ENCODE results near the gene C2orf66. TPM values are rescaled to one million over a fixed set of nuclear protein-coding genes. Genes with fewer than 3 reads are reported as not detected.

The C2orf66 gene
- total RNA-seq, 1 donor from 2014 or later = 0.34 TPM

- Mint-ChIP-seq H3K27ac (ENCODE audit: unreplicated experiment) (no peak overlapping the region), H3K36me3 (ENCODE audit: unreplicated experiment) (peaks cover 9% of the 10 kb centered on the region), H3K4me1 (ENCODE audit: low read depth, unreplicated experiment) (peaks cover 3% of the 10 kb centered on the region), H3K9me3 (ENCODE audit: unreplicated experiment) (peaks cover 6% of the 10 kb centered on the region), H3K4me3 (ENCODE audit: unreplicated experiment) (no peak overlapping the region), H3K27me3 (ENCODE audit: unreplicated experiment) (peaks cover 9% of the 10 kb centered on the region)
- no peak for DNase-seq
- no peak for TF ChIP-seq CTCF (IDR thresholded peaks at IDR 0.05; ENCODE audit: partially characterized antibody, unreplicated experiment)
Observed at GRCh38 chr2:196804381-196804780, 4.8 kb downstream of the C2orf66 start.

DNA sequence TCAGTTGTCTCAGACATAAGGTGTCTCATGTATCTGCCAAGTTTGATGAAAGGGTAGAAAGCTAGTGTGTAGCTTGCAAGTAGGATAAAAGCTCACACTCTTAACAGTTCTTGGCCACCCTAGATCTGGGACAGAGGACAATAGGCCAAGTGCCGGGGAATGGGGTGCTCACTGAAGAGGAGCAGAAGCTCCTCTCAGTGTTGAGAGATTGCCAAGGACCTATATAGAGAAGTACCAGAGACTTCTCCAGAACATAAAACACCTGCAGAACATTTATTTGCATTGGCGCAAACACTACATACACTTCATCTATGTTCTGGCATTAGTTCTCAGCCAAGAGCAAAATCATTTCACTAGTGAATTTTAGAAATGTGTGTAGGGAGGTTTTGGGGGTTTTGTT, 6.8 kb downstream of the C2orf66 start:
- DNase-seq = no peak
- H3K4me3 Mint-ChIP-seq (ENCODE audit: unreplicated experiment) = no peak overlapping the region
- TF ChIP-seq CTCF (IDR thresholded peaks at IDR 0.05; ENCODE audit: partially characterized antibody, unreplicated experiment) = no peak
- H3K4me1 Mint-ChIP-seq (ENCODE audit: low read depth, unreplicated experiment) = peaks cover 3% of the 10 kb centered on the region
- peaks cover 11% of the 10 kb centered on the region for H3K9me3 Mint-ChIP-seq (ENCODE audit: unreplicated experiment)
- peaks cover 9% of the 10 kb centered on the region for H3K36me3 Mint-ChIP-seq (ENCODE audit: unreplicated experiment)
- peaks cover 9% of the 10 kb centered on the region for H3K27me3 Mint-ChIP-seq (ENCODE audit: unreplicated experiment)
- no peak overlapping the region for H3K27ac Mint-ChIP-seq (ENCODE audit: unreplicated experiment)

GRCh38 chr2:196801674-196802261, 7.4 kb downstream of the C2orf66 start:
- H3K27me3 Mint-ChIP-seq (ENCODE audit: unreplicated experiment) = peaks cover 9% of the 10 kb centered on the region
- peaks cover 3% of the 10 kb centered on the region for H3K4me1 Mint-ChIP-seq (ENCODE audit: low read depth, unreplicated experiment)
- peaks cover 11% of the 10 kb centered on the region for H3K9me3 Mint-ChIP-seq (ENCODE audit: unreplicated experiment)
- H3K36me3 Mint-ChIP-seq (ENCODE audit: unreplicated experiment) = peaks cover 9% of the 10 kb centered on the region
- DNase-seq = no peak
- no peak for TF ChIP-seq CTCF (IDR thresholded peaks at IDR 0.05; ENCODE audit: partially characterized antibody, unreplicated experiment)
- no peak overlapping the region for H3K27ac Mint-ChIP-seq (ENCODE audit: unreplicated experiment)
- no peak overlapping the region for H3K4me3 Mint-ChIP-seq (ENCODE audit: unreplicated experiment)

GRCh38 chr2:196798980-196799379, 10.2 kb downstream of the C2orf66 start:
- Mint-ChIP-seq H3K4me1 (ENCODE audit: low read depth, unreplicated experiment) (peaks cover 3% of the 10 kb centered on the region), H3K36me3 (ENCODE audit: unreplicated experiment) (peaks cover 9% of the 10 kb centered on the region), H3K27me3 (ENCODE audit: unreplicated experiment) (peaks cover 9% of the 10 kb centered on the region), H3K27ac (ENCODE audit: unreplicated experiment) (peak overlapping the region; percentile 94), H3K4me3 (ENCODE audit: unreplicated experiment) (peak overlapping the region; percentile 100), H3K9me3 (ENCODE audit: unreplicated experiment) (peaks cover 11% of the 10 kb centered on the region)
- no peak for DNase-seq
- no peak for TF ChIP-seq CTCF (IDR thresholded peaks at IDR 0.05; ENCODE audit: partially characterized antibody, unreplicated experiment)

DNA sequence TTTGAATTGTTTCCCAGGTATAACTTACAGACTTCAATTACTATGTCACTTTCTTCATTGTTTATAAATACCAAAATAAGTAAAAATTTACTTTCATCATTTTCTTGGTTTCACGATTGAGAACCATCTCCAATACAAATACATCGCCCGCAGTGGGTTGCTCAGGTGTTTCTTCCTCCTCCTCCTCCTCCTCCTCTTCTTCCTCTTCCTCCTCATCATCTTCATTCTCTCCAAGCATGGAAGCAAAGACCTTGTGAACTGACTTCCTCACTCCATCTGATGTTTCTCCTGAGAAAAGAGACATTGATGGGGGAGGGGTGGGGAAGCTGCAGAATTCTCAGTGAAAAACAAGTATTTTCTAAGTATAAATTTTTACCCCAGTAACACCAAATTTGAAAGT, 16.3 kb downstream of the C2orf66 start:
- Mint-ChIP-seq H3K27ac (ENCODE audit: unreplicated experiment) (no peak overlapping the region), H3K9me3 (ENCODE audit: unreplicated experiment) (no peaks in the 10 kb centered on the region), H3K4me3 (ENCODE audit: unreplicated experiment) (no peak overlapping the region), H3K4me1 (ENCODE audit: low read depth, unreplicated experiment) (no peaks in the 10 kb centered on the region), H3K36me3 (ENCODE audit: unreplicated experiment) (peaks cover 3% of the 10 kb centered on the region), H3K27me3 (ENCODE audit: unreplicated experiment) (no peaks in the 10 kb centered on the region)
- TF ChIP-seq CTCF (IDR thresholded peaks at IDR 0.05; ENCODE audit: partially characterized antibody, unreplicated experiment) = no peak
- no peak for DNase-seq
